Right cardiac atrium (tissue), 5 donors: ENCODE data around the gene ANKRD63. TPM values are rescaled to one million over a fixed set of nuclear protein-coding genes. Genes with fewer than 3 reads are reported as not detected.

ENCODE experiments used
- ATAC-seq, 2 donors: fragments of 200-7000 bp; cut with Tn5 transposase; one replicate each; pipeline versions ENCODE4 v1.8.0 to v1.9.1; 2020; ENCODE audit warnings: moderate library complexity in 2 of 2, mild to moderate bottlenecking in 1 of 2
- DNase-seq, 3 donors: peaks; one replicate each; pipeline ENCODE4 v3.0.0-alpha.2; 2020
- H3K27ac ChIP-seq: one replicate; pipeline ENCODE4 v1.5.1; 2013; ENCODE audit warnings: mild to moderate bottlenecking, low read length, control low read depth, moderate library complexity
- H3K27me3 ChIP-seq: one replicate; pipeline ENCODE4 v1.6.1; 2013; ENCODE audit not compliant: control insufficient read depth, insufficient read depth
- H3K4me1 ChIP-seq: one replicate; pipeline ENCODE4 v1.6.1; 2013; ENCODE audit warnings: low read length; ENCODE audit not compliant: control insufficient read depth, insufficient read depth
- H3K4me3 ChIP-seq: one replicate; pipeline ENCODE4 v1.5.1; 2013; ENCODE audit warnings: low read length, control low read depth
- H3K9me3 ChIP-seq: one replicate; pipeline ENCODE4 v1.6.1; 2013; ENCODE audit warnings: low read length; ENCODE audit not compliant: control insufficient read depth
- WGBS: extraction: QIAGEN DNeasy Blood & Tissue Kit; methylation state at CpG from one replicate; pipeline ENCODE4 v1.1.7; 2013; 5-methylcytosine and 5-hydroxymethylcytosine counted together
- intact Hi-C, 4 donors: fragments of 100-400 bp; cut with DNase I; formaldehyde crosslinking; loops; one replicate each; pipeline versions ENCODE4 v1.11.0 to v1.14.0; 2022 to 2023
- polyA plus RNA-seq: library from polyadenylated mRNA; stranded (reverse); fragments of 200-250 nt; gene quantifications from one replicate; pipeline ENCODE4 v1.2.3, GENCODE V29; 2013
- total RNA-seq, 4 donors: library from RNA; stranded (reverse); fragmentation: NEBNext Ultra II Directional; extraction: Animal tissue kit (Norgen Biotek cat#: 25700); gene quantifications; one replicate each; pipeline ENCODE4 v1.2.1, GENCODE V29; 2021
- donor health status: healthy with polysubstance abuse.
- donor health status: DM: no; HTN: yes; CAD: no.
- donor health status: DM: no; HTN: no; CAD: no.
- donor health status: DM: no; HTN: yes; CAD: no; lungs with severe emphysema.
- donor health status: DM: yes; HTN: yes; CAD: no.

Gene ANKRD63
- total and polyA plus RNA-seq, 5 donors: 0.42 to 5.0 (median 4.3) TPM

GRCh38 chr15:40278026-40278425 is 4.8 kb downstream of the ANKRD63 start:
- WGBS: 51% methylated on average over 10 of the region's 10 CpGs
- ATAC-seq: no peak

GRCh38 chr15:40277471-40277870 is 5.4 kb downstream of the ANKRD63 start:
- no peak overlapping the region for H3K27ac ChIP-seq
- peak in 2 of 3 donors; percentile 47 to 57 for DNase-seq
- WGBS: 38% methylated on average over 16 of the region's 16 CpGs
- ATAC-seq: no peak
- no peaks in the 10 kb centered on the region for H3K27me3 ChIP-seq
- intact Hi-C loops: loop anchor here in 3 of 4 donors (5.0 to 10.0 kb wide), 3 partner anchors 35 to 233 kb away; no protein-coding TSS in a partner anchor
- no peaks in the 10 kb centered on the region for H3K9me3 ChIP-seq
- H3K4me3 ChIP-seq: no peak overlapping the region
- H3K4me1 ChIP-seq: no peaks in the 10 kb centered on the region

More at GRCh38 chr15:40278026-40278425, 4.8 kb downstream of the ANKRD63 start:
- Histone ChIP-seq H3K4me3 (no peak overlapping the region), H3K4me1 (no peaks in the 10 kb centered on the region), H3K27me3 (no peaks in the 10 kb centered on the region), H3K9me3 (no peaks in the 10 kb centered on the region), H3K27ac (no peak overlapping the region)
- intact Hi-C loops: loop anchor here (2.0 to 10.0 kb wide), 5 partner anchors 33 to 233 kb away; no protein-coding TSS in a partner anchor
- peak in 2 of 3 donors; percentile 27 to 52 for DNase-seq

- no peaks in the 10 kb centered on the region for H3K9me3 ChIP-seq
- no peaks in the 10 kb centered on the region for H3K27me3 ChIP-seq
- ATAC-seq (no peak), DNase-seq (peak in 1 of 3 donors; percentile 16)
- H3K4me1 ChIP-seq: no peaks in the 10 kb centered on the region
- WGBS: 61% methylated on average over 4 of the region's 4 CpGs
- H3K27ac ChIP-seq: no peak overlapping the region
- no peak overlapping the region for H3K4me3 ChIP-seq
- intact Hi-C loops: loop anchor here in 3 of 4 donors (5.0 to 10.0 kb wide), 3 partner anchors 35 to 232 kb away; no protein-coding TSS in a partner anchor
Observed at GRCh38 chr15:40276927-40277326, 5.9 kb downstream of the ANKRD63 start.

GRCh38 chr15:40275954-40276353 is 6.9 kb downstream of the ANKRD63 start:
- ATAC-seq (no peak), DNase-seq (peak in 2 of 3 donors; percentile 22 to 41)
- Histone ChIP-seq H3K4me3 (no peak overlapping the region), H3K4me1 (no peaks in the 10 kb centered on the region), H3K9me3 (no peaks in the 10 kb centered on the region), H3K27me3 (no peaks in the 10 kb centered on the region), H3K27ac (no peak overlapping the region)
- WGBS: 92% methylated on average over 7 of the region's 7 CpGs
- intact Hi-C loops: loop anchor here (2.0 to 10.0 kb wide), 5 partner anchors 36 to 231 kb away; no protein-coding TSS in a partner anchor

- no peaks in the 10 kb centered on the region for H3K4me1 ChIP-seq
- no peaks in the 10 kb centered on the region for H3K9me3 ChIP-seq
- ATAC-seq (no peak), DNase-seq (peak in 1 of 3 donors; percentile 26)
- intact Hi-C loops: loop anchor here (2.0 to 10.0 kb wide), 5 partner anchors 37 to 231 kb away; no protein-coding TSS in a partner anchor
- 72% methylated on average over 5 of the region's 5 CpGs for WGBS
- no peak overlapping the region for H3K27ac ChIP-seq
- no peaks in the 10 kb centered on the region for H3K27me3 ChIP-seq
- no peak overlapping the region for H3K4me3 ChIP-seq
Observed at GRCh38 chr15:40275523-40275922, 7.3 kb downstream of the ANKRD63 start.

GRCh38 chr15:40274350-40275274 is 8.3 kb downstream of the ANKRD63 start:
- peak; percentile 15 to 47 for ATAC-seq
- 51% methylated on average over 26 of the region's 26 CpGs for WGBS
- intact Hi-C loops: loop anchor here (1.0 to 10.0 kb wide), 7 partner anchors 38 to 230 kb away; no protein-coding TSS in a partner anchor

GRCh38 chr15:40273428-40273827 is 9.4 kb downstream of the ANKRD63 start:
- no peaks in the 10 kb centered on the region for H3K4me1 ChIP-seq
- intact Hi-C loops: loop anchor here in 3 of 4 donors (2.0 to 10.0 kb wide), 3 partner anchors 55 to 229 kb away; no protein-coding TSS in a partner anchor
- 85% methylated on average over 9 of the region's 9 CpGs for WGBS

More at GRCh38 chr15:40274350-40275274, 8.3 kb downstream of the ANKRD63 start:
- no peaks in the 10 kb centered on the region for H3K4me1 ChIP-seq
- H3K4me3 ChIP-seq: no peak overlapping the region
- DNase-seq: peak; percentile 77 to 92 (median 90)
- H3K27me3 ChIP-seq: no peaks in the 10 kb centered on the region
- H3K27ac ChIP-seq: no peak overlapping the region
- no peaks in the 10 kb centered on the region for H3K9me3 ChIP-seq

GRCh38 chr15:40272485-40273056 is 10.3 kb downstream of the ANKRD63 start:
- Histone ChIP-seq H3K27ac (no peak overlapping the region), H3K27me3 (no peaks in the 10 kb centered on the region), H3K4me1 (no peaks in the 10 kb centered on the region), H3K9me3 (no peaks in the 10 kb centered on the region), H3K4me3 (no peak overlapping the region)
- ATAC-seq (no peak), DNase-seq (peak in 1 of 3 donors; percentile 44)
- intact Hi-C loops: loop anchor here in 3 of 4 donors (2.0 to 10.0 kb wide), 3 partner anchors 54 to 228 kb away; no protein-coding TSS in a partner anchor
- WGBS: 73% methylated on average over 20 of the region's 20 CpGs

More at GRCh38 chr15:40273428-40273827, 9.4 kb downstream of the ANKRD63 start:
- no peaks in the 10 kb centered on the region for H3K9me3 ChIP-seq
- no peaks in the 10 kb centered on the region for H3K27me3 ChIP-seq
- ATAC-seq (no peak), DNase-seq (peak in 1 of 3 donors; percentile 11)
- no peak overlapping the region for H3K4me3 ChIP-seq
- H3K27ac ChIP-seq: no peak overlapping the region

- no peak overlapping the region for H3K27ac ChIP-seq
- 87% methylated on average over 25 of the region's 25 CpGs for WGBS
- H3K9me3 ChIP-seq: no peaks in the 10 kb centered on the region
- no peaks in the 10 kb centered on the region for H3K27me3 ChIP-seq
- H3K4me1 ChIP-seq: no peaks in the 10 kb centered on the region
- DNase-seq (peak in 1 of 3 donors; percentile 37), ATAC-seq (no peak)
- intact Hi-C loops: loop anchor here in 3 of 4 donors (2.0 to 10.0 kb wide), 3 partner anchors 53 to 227 kb away; no protein-coding TSS in a partner anchor
- no peak overlapping the region for H3K4me3 ChIP-seq
Observed at GRCh38 chr15:40271685-40272484, 11.0 kb downstream of the ANKRD63 start.
